IMR-90 (cell line): ENCODE data around the gene CETN3. TPM values are rescaled to one million over a fixed set of nuclear protein-coding genes. Genes with fewer than 3 reads are reported as not detected.

Source experiments
- ATAC-seq: fragments of 200-7000 bp; cut with Tn5 transposase; 2 replicates; pipeline ENCODE4 v1.9.1; 2020; ENCODE audit warnings: low read depth, mild to moderate bottlenecking, moderate library complexity
- BruUV-seq: library from RNA; stranded (reverse); fragments of 400-500 nt; replicated peaks from 2 replicates; lab custom pipeline; 2021; lab: Mats Ljungman, UMichigan
- CTCF ChIA-PET: fragments of 300-600 bp; formaldehyde crosslinking; extraction: SDS; loops from one replicate; lab custom pipeline; 2021; ENCODE audit warnings: antibody characterized with exemption; lab: Yijun Ruan, JAX
- POLR2A ChIA-PET: fragments of 300-600 bp; sonication (Branson Sonifier 250); formaldehyde crosslinking; loops from one replicate; lab custom pipeline; 2022; ENCODE audit warnings: antibody characterized with exemption; ENCODE audit not compliant: unreplicated experiment; lab: Charles Lee
- DNase-seq: peaks from one replicate; pipeline ENCODE4 v3.0.0; 2013
- H2AFZ ChIP-seq: replicated peaks from 2 replicates; pipeline ENCODE3; 2013; ENCODE audit warnings: low read length, mild to moderate bottlenecking; ENCODE audit not compliant: poor library complexity
- H2AK5ac ChIP-seq: 2 replicates; pipeline ENCODE4 v1.6.1; 2013; ENCODE audit warnings: low read depth, low read length, inconsistent platforms
- H2AK9ac ChIP-seq: replicated peaks from 2 replicates; pipeline ENCODE3; 2013; ENCODE audit warnings: mild to moderate bottlenecking, low read depth, low read length, moderate library complexity; ENCODE audit not compliant: poor library complexity
- H2BK120ac ChIP-seq: 2 replicates; pipeline ENCODE4 v1.6.1; 2013; ENCODE audit warnings: low read depth, low read length, inconsistent platforms
- H2BK15ac ChIP-seq: 3 replicates; pipeline ENCODE4 v1.6.1; 2013; ENCODE audit warnings: low read depth, low read length, inconsistent platforms
- H2BK20ac ChIP-seq: 2 replicates; pipeline ENCODE4 v1.6.1; 2013; ENCODE audit warnings: low read depth, mild to moderate bottlenecking, inconsistent platforms, low read length, moderate library complexity
- H2BK5ac ChIP-seq: 2 replicates; pipeline ENCODE4 v1.6.1; 2013; ENCODE audit warnings: mild to moderate bottlenecking, low read depth, low read length, inconsistent platforms; ENCODE audit not compliant: poor library complexity, severe bottlenecking
- H3K14ac ChIP-seq: replicated peaks from 2 replicates; pipeline ENCODE4 v1.6.1; 2013; ENCODE audit warnings: low read depth, low read length, inconsistent platforms
- H3K18ac ChIP-seq: 2 replicates; pipeline ENCODE4 v1.6.1; 2013; ENCODE audit warnings: low read depth, low read length, control low read depth
- H3K23ac ChIP-seq: 2 replicates; pipeline ENCODE4 v1.6.1; 2013; ENCODE audit warnings: low read depth, low read length, inconsistent platforms
- H3K27ac ChIP-seq: 2 replicates; pipeline ENCODE4 v1.5.1; 2013; ENCODE audit warnings: mild to moderate bottlenecking, control low read depth, low read length; ENCODE audit not compliant: insufficient read depth
- H3K27me3 ChIP-seq: 2 replicates; pipeline ENCODE4 v1.6.1; 2013; ENCODE audit warnings: low read length; ENCODE audit not compliant: control insufficient read depth, insufficient read depth
- H3K36me3 ChIP-seq: 2 replicates; pipeline ENCODE4 v1.6.1; 2013; ENCODE audit warnings: low read length, mixed read lengths; ENCODE audit not compliant: control insufficient read depth, insufficient read depth
- H3K4ac ChIP-seq: 2 replicates; pipeline ENCODE4 v1.6.1; 2013; ENCODE audit warnings: low read depth, low read length, inconsistent platforms
- H3K4me1 ChIP-seq: 2 replicates; pipeline ENCODE4 v1.6.1; 2013; ENCODE audit warnings: low read length, mixed read lengths; ENCODE audit not compliant: control insufficient read depth, insufficient read depth
- H3K4me2 ChIP-seq: 2 replicates; pipeline ENCODE4 v1.6.1; 2013; ENCODE audit warnings: low read depth, mild to moderate bottlenecking, control low read depth, low read length, moderate library complexity
- H3K4me3 ChIP-seq: 2 replicates; pipeline ENCODE4 v1.5.1; 2013; ENCODE audit warnings: low read depth, mild to moderate bottlenecking, control low read depth, low read length, moderate library complexity; ENCODE audit not compliant: insufficient read depth
- H3K56ac ChIP-seq: 2 replicates; pipeline ENCODE4 v1.6.1; 2013; ENCODE audit warnings: low read length, inconsistent platforms; ENCODE audit not compliant: insufficient read depth; ENCODE audit errors: extremely low read depth
- H3K79me1 ChIP-seq, 2 experiments: 2 replicates each; pipeline ENCODE4 v1.6.1; 2013; ENCODE audit warnings: low read length in 2 of 2, inconsistent platforms in 1 of 2, low read depth in 1 of 2
- H3K9ac ChIP-seq: 2 replicates; pipeline ENCODE4 v1.6.1; 2013; ENCODE audit warnings: low read depth, low read length, control low read depth
- H3K9me1 ChIP-seq: 2 replicates; pipeline ENCODE4 v1.6.1; 2013; ENCODE audit warnings: low read length, inconsistent platforms; ENCODE audit not compliant: insufficient read depth
- H3K9me3 ChIP-seq: 2 replicates; pipeline ENCODE4 v1.6.1; 2013; ENCODE audit warnings: low read length; ENCODE audit not compliant: control insufficient read depth, insufficient read depth
- H4K20me1 ChIP-seq: 2 replicates; pipeline ENCODE4 v1.6.1; 2013; ENCODE audit warnings: low read length, inconsistent platforms; ENCODE audit not compliant: insufficient read depth
- H4K5ac ChIP-seq: 2 replicates; pipeline ENCODE4 v1.6.1; 2013; ENCODE audit warnings: mild to moderate bottlenecking, low read depth, low read length, control low read depth
- H4K8ac ChIP-seq, 2 experiments: 2 replicates each; pipeline ENCODE4 v1.6.1; 2013; ENCODE audit warnings: low read depth in 2 of 2, low read length in 2 of 2, control low read depth in 1 of 2, inconsistent platforms in 1 of 2
- H4K91ac ChIP-seq: 2 replicates; pipeline ENCODE4 v1.6.1; 2013; ENCODE audit warnings: low read depth, low read length, inconsistent platforms; ENCODE audit not compliant: insufficient read depth
- BHLHE40 ChIP-seq: fragments of 150-350 bp; IDR thresholded peaks from 2 replicates; pipeline ENCODE4 v1.6.1; 2016; ENCODE audit warnings: mild to moderate bottlenecking, low read depth, low read length
- CEBPB ChIP-seq: IDR thresholded peaks from 2 replicates; pipeline ENCODE4 v1.6.1; 2012; ENCODE audit warnings: low read depth, low read length, improper control_type of control experiment
- CHD1 ChIP-seq: IDR thresholded peaks from 2 replicates; pipeline ENCODE4 v1.6.1; 2012; ENCODE audit warnings: low read depth, low read length, improper control_type of control experiment
- CTCF ChIP-seq: conservative IDR thresholded peaks from 2 replicates; pipeline ENCODE4 v1.5.1; 2012; ENCODE audit warnings: mild to moderate bottlenecking, low read depth, low read length, improper control_type of control experiment
- FOS ChIP-seq: fragments of 150-350 bp; IDR thresholded peaks from 2 replicates; pipeline ENCODE4 v1.6.1; 2016; ENCODE audit warnings: low read depth, low read length
- MAFK ChIP-seq: IDR thresholded peaks from 2 replicates; pipeline ENCODE4 v1.6.1; 2012; ENCODE audit warnings: low read depth, low read length, improper control_type of control experiment
- MXI1 ChIP-seq: IDR thresholded peaks from 2 replicates; pipeline ENCODE4 v1.6.1; 2012; ENCODE audit warnings: low read depth, mild to moderate bottlenecking, low read length, moderate library complexity, borderline replicate concordance
- NFE2L2 ChIP-seq: fragments of 150-350 bp; IDR thresholded peaks from 2 replicates; pipeline ENCODE4 v1.6.1; 2016; ENCODE audit warnings: low read depth, mild to moderate bottlenecking, low read length
- POLR2A ChIP-seq: IDR thresholded peaks from 2 replicates; pipeline ENCODE4 v1.6.1; 2012; ENCODE audit warnings: mild to moderate bottlenecking, low read depth, low read length
- RAD21 ChIP-seq: IDR thresholded peaks from 2 replicates; pipeline ENCODE4 v1.6.1; 2012; ENCODE audit warnings: low read length, improper control_type of control experiment
- RCOR1 ChIP-seq: IDR thresholded peaks from 2 replicates; pipeline ENCODE4 v1.6.1; 2012; ENCODE audit warnings: mild to moderate bottlenecking, low read length, improper control_type of control experiment; ENCODE audit not compliant: insufficient replicate concordance
- SMC3 ChIP-seq: fragments of 150-350 bp; IDR thresholded peaks from 2 replicates; pipeline ENCODE4 v1.6.1; 2016; ENCODE audit warnings: low read depth, mild to moderate bottlenecking, antibody characterized with exemption, low read length, moderate library complexity
- WGBS, 2 experiments: methylation state at CpG; one replicate each; pipeline versions ENCODE4 v1.1.5 to v1.1.7; 2013; ENCODE audit warnings: missing lambda C conversion rate in 2 of 2; ENCODE audit not compliant: insufficient read length in 1 of 2; ENCODE audit errors: extremely low coverage in 2 of 2; 5-methylcytosine and 5-hydroxymethylcytosine counted together
- dilution Hi-C: fragments of 300-500 bp; cut with HindIII; formaldehyde crosslinking; loops from one replicate; pipeline ENCODE4 v1.14.3; 2018; ENCODE audit warnings: low sequenced_read_pairs; ENCODE audit not compliant: unreplicated experiment
- in situ Hi-C: fragments of 300-500 bp; cut with MboI; formaldehyde crosslinking; loops from 3 replicates; pipeline ENCODE4 v1.14.3; 2019; ENCODE audit warnings: low sequenced_read_pairs, inconsistent platforms, mixed read lengths
- intact Hi-C: fragments of 100-400 bp; cut with micrococcal nuclease; formaldehyde crosslinking; loops from 2 replicates; pipeline ENCODE4 v1.10.0; 2022
- polyA plus RNA-seq, 3 experiments: library from polyadenylated mRNA; depleted of rRNA; stranded (reverse); fragments of >200 nt; gene quantifications; 2 replicates each; pipeline ENCODE4 v1.2.3, GENCODE V29; 2012; ENCODE audit warnings: low replicate concordance in 1 of 3
- total RNA-seq: library from RNA; depleted of rRNA; stranded (reverse); fragments of >200 nt; gene quantifications from 2 replicates; pipeline ENCODE4 v1.2.3, GENCODE V29; 2012
- TF ChIP-seq, protein P1 (sequence below): fragments of 150-350 bp; IDR thresholded peaks from 2 replicates; pipeline ENCODE4 v1.6.1; 2016; ENCODE audit warnings: low read depth, mild to moderate bottlenecking, low read length, moderate library complexity, borderline replicate concordance

CETN3 gene
- total and polyA plus RNA-seq, 2 of the 4 experiments (the other 2 are of a cell fraction) = 1.1 to 6.5 TPM

DNA sequence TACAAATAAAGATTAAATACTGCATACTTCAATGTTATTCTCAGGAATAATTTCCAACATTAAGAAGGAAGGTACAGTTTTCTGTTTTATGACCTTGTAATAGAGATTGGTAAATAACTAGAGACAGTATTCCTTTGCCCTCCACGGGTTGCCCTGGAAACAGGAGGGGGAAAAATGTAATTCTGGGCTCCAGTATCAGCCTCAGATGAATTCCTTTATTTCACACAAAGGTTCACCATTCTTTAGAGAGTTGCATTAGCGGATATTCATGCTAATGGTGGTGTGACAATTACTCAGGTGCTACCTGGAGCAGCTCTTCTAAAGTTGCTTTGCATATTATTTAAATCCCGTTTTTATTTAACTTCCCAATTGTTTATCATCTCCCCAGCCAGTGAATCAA is 42.6 kb downstream of the CETN3 start:
- Histone ChIP-seq H2BK5ac (no peak overlapping the region), H3K18ac (no peak overlapping the region), H3K79me1 (no peaks in the 10 kb centered on the region), H3K27me3 (no peaks in the 10 kb centered on the region), H4K8ac (no peak overlapping the region), H3K27ac (no peak overlapping the region), H2BK20ac (no peak overlapping the region), H4K91ac (no peak overlapping the region), H2AK9ac (no peak overlapping the region), H3K36me3 (no peaks in the 10 kb centered on the region), H3K9me3 (no peaks in the 10 kb centered on the region), H3K4me1 (no peaks in the 10 kb centered on the region), H3K4ac (no peak overlapping the region), H2BK120ac (no peak overlapping the region), H3K23ac (no peak overlapping the region), H3K9ac (no peak overlapping the region), H2BK15ac (no peak overlapping the region), H4K5ac (no peak overlapping the region), H3K9me1 (no peaks in the 10 kb centered on the region), H3K4me3 (no peak overlapping the region), H2AFZ (no peak overlapping the region), H3K56ac (no peak overlapping the region), H3K4me2 (no peak overlapping the region), H3K14ac (no peak overlapping the region), H2AK5ac (no peak overlapping the region), H4K20me1 (no peaks in the 10 kb centered on the region)
- WGBS, 2 experiments = no CpG with 5 or more reads among the region's 3 CpGs
- DNase-seq (no peak), ATAC-seq (no peak)
- ChIA-PET POLR2A (no interaction called here), CTCF (interaction anchor here (0.6 kb wide), 1 partner anchor 312 kb away, joined by 3 read pairs; no protein-coding TSS in a partner anchor)
- intact Hi-C loops (no loop called here), in situ Hi-C loops (no loop called here), dilution Hi-C loops (no loop called here)
- BruUV-seq = no TSS peak
- TF ChIP-seq CEBPB = no peak
- no peak for TF ChIP-seq CTCF
- TF ChIP-seq NFE2L2 = no peak
- TF ChIP-seq MAFK = no peak
- TF ChIP-seq POLR2A = no peak
- TF ChIP-seq BHLHE40 = no peak
- TF ChIP-seq, protein P1, sequence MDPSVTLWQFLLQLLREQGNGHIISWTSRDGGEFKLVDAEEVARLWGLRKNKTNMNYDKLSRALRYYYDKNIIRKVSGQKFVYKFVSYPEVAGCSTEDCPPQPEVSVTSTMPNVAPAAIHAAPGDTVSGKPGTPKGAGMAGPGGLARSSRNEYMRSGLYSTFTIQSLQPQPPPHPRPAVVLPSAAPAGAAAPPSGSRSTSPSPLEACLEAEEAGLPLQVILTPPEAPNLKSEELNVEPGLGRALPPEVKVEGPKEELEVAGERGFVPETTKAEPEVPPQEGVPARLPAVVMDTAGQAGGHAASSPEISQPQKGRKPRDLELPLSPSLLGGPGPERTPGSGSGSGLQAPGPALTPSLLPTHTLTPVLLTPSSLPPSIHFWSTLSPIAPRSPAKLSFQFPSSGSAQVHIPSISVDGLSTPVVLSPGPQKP = no peak
- no peak for TF ChIP-seq RCOR1
- TF ChIP-seq RAD21 = no peak
- TF ChIP-seq SMC3 = no peak
- no peak for TF ChIP-seq MXI1
- no peak for TF ChIP-seq CHD1
- TF ChIP-seq FOS = no peak
